ENCODE results near the gene PAPPA.

Gene PAPPA

DNA sequence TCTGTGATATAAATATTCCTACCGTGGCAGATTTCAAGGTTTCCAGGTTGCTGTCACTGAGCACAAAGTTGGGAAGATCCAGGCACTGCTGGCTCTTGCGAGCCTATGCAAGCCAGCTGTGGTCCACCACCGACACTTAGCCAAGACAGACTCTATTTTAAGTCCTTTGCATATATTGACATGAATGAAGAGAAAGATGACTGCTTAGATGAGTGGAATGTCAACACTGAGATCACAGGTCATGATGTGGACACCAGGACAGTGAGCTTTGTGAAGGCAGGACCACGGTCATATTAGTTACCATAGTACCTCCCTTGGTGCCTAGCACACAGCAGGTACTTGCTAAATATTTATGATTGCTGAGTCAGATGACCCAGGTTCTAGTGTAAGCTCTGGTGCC lies 217.0 kb downstream of the PAPPA start:
- no peak overlapping the region for H3K4me3 ChIP-seq (ENCODE audit: low read depth, low read length)

DNA sequence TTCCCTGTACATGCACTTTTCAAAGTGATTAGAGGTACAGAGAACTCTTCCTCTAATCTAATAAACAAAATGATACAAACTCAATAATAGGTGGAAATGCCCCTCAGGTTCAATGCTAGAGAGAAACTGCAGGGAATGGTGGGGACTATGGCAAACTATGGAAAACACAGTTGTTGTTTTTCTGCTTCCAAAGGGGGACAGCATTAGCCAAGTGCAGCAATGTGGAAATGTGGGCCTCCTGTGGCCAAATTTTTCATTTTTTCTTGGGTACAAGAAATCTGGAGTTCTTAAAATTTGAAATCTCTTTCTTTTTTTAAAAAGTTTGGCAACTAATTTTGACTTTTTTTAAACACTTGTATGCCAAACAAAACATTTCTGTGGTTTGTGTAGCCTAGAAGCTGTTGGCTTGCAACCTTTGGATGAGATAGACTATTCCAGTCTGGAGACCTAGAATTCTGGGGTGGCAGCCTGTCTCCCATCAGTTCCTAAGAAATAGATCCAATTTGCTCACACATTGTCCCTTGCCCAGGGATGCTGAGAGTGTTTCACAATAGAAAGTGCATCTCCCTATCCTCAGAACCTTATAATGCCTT lies 218.6 kb downstream of the PAPPA start:
- H3K4me3 ChIP-seq (ENCODE audit: low read depth, low read length): no peak overlapping the region

DNA sequence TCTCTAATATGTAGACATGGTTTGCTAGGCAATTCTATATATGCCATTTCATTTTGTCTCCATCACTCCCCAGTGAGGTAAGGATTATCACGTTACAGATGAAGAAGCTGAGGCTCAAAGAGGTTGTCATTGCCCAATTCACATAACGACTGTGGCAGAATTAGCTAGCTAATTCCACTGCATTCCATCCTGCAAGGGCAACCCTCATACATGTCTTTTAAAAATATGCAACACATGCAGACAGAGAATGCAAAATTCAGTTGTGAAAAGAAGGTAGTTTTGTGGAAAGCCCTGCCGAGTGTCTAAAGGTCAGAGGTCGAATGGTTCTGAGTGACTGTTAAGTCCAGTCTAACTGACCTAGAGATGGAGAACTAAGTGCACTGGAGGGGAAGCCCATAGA lies 219.2 kb downstream of the PAPPA start:
- H3K4me3 ChIP-seq (ENCODE audit: low read depth, low read length): no peak overlapping the region

DNA sequence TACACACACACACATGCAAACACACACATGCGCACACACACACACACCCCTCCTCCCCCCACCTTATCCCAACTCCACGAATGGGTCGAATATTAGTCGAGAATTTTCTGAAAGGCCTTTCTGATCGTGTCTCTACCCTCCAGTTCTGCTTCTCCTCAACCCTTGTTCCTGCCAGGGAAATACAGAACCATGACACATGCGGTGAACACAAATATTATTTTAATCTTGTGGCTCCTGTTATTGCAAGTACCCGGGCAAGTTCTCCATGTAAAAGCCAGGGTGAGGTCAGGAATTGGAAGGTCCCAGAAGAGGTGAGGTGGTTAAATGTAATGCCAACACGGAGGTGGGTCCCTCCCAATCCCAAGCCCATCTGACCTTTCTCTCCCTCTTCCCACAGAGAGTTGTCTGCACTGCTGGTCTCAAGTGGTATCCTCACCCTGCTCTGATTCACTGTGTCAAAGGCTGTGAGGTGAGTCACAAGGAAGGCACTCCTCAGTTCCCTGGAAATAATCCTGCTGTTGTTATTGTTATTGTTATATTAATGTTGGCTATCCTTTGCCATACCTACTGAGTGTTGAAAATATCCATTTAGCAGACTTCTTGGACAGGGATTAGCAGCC lies 223.7 kb downstream of the PAPPA start:
- no peak overlapping the region for H3K4me3 ChIP-seq (ENCODE audit: low read depth, low read length)

DNA sequence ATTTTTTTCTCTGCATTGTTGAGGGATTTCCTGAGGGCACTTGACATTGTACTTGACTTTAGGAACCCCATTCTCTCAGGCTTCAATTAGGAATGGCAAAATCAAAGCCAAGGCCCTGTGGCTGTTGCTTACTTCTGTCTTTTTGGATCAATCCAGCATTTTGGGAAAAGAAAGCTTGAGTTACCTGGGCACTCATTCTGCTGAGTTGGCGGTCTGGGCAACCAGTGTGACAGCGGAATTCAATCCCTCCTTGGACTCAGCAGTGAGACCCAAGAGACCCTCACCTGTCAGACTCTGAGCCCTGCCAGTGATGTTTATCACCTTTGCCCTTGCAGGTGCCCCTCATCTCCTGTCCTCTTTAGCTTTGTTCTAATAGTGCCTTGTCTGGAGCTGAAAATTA lies 225.3 kb downstream of the PAPPA start:
- H3K4me3 ChIP-seq (ENCODE audit: low read depth, low read length): no peak overlapping the region

DNA sequence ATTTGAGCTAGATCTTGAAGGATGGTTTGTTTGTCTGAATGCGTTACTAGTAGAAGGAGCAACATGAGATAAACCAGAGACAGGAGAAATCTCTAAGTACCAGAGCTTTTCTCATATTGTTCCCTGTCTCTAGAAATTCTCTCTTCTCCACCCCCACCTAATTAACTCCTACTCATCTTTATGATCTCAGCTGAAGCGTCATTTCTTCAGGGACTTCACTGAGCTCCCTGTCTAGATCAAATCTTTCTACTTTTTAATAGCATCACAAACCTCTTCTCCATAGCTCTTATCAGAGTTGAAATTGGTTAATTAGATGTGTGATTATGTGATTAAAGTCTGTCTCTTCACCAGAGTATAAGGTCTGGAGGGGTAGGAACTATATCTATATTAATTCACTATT lies 226.2 kb downstream of the PAPPA start:
- no peak overlapping the region for H3K4me3 ChIP-seq (ENCODE audit: low read depth, low read length)

DNA sequence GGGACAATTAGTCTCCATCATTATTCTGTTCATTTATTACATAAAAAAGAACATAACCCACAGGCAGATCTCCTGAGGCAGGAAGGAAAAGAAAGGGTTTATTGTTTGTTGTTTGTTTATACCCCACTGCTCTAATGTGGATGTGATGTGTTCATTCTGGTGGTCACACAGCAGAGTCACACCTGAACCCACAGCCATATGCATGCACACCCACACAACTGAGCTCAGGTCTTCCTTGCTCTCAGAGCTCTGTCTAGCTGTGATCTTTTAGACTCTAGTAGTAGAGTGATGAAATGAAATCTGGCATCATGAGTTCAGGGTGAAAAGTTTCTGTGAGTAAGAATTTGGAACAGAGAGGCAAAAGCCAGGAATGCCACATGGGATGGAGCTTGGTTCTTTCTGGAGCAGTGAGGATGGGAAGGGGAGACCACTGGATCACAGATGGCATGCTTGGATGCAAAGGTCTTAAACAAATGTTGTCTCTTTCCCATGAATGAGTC lies 227.0 kb downstream of the PAPPA start:
- H3K4me3 ChIP-seq (ENCODE audit: low read depth, low read length): no peak overlapping the region

DNA sequence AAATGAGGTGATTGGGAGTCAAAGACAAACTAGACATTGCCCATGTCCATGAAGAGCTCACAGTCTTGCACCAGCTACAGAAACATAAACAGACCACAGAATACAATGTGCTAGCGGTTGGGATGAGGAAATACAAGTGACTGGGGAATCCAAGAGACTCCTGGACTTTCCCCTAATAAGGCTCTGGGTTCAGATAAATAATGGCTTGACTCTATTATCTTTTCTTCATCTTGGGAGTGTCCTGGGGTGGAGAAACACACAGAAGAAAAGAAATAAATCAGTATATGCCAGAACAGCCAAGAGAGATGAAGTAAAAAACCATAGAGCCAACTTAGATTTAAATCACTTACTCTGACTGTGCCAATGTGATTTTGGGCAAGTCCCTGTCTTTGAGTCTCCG lies 227.8 kb downstream of the PAPPA start:
- no peak overlapping the region for H3K4me3 ChIP-seq (ENCODE audit: low read depth, low read length)

DNA sequence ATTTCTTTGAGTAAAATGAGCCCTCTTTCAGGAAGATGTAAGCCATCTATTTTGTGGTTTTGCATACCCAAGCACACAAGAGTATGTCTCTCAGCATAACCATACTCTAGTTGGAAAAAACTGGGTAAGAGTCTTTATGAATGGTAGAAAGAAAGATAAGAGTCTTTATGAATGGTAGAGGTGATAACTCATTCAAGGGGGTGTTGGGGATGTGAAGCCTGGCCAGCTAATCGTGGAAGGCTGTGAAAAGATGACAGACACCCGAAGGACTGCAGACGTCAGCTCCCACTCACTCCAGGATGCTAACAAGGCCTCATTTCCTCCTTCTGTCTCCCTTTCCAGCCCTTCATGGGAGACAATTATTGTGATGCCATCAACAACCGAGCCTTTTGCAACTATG lies 228.5 kb downstream of the PAPPA start:
- H3K4me3 ChIP-seq (ENCODE audit: low read depth, low read length): no peak overlapping the region

DNA sequence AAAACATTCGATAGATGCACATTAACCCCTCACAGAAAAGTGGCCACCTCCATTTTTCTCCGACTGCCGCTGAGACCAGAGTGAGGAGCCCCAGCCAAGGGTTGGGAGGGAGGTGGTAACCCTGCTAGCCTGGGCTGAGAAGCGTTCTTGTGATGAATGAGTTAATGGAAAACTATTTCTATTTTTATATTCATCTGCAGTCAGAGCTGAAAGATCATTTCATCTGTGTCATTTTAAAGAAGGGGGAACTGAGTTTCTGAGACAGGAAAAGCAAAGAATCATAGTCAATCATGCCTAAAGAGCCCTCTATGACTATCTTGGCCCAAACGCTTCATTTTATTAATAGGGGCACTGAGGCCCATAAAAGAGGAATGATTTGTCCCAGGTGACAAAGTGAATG lies 229.5 kb downstream of the PAPPA start:
- H3K4me3 ChIP-seq (ENCODE audit: low read depth, low read length): no peak overlapping the region

DNA sequence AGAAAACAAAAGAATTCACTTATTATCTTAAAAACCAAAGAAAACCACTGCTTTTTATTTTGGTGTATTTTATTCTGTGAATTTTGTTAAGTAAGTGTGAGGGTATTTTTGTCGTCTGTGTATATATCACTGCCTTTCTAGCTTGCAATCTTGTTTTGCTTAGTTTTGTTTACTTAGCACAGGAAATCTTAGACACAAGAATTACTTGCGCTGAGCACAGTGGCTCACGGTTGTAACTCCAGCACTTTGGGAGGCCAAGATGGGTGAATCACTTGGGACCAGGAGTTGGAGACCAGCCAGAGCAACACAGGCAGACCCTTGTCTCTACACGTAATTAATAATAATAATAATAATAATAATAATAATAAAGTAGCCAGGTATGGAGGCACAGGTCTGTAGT lies 230.3 kb downstream of the PAPPA start:
- no peak overlapping the region for H3K4me3 ChIP-seq (ENCODE audit: low read depth, low read length)

DNA sequence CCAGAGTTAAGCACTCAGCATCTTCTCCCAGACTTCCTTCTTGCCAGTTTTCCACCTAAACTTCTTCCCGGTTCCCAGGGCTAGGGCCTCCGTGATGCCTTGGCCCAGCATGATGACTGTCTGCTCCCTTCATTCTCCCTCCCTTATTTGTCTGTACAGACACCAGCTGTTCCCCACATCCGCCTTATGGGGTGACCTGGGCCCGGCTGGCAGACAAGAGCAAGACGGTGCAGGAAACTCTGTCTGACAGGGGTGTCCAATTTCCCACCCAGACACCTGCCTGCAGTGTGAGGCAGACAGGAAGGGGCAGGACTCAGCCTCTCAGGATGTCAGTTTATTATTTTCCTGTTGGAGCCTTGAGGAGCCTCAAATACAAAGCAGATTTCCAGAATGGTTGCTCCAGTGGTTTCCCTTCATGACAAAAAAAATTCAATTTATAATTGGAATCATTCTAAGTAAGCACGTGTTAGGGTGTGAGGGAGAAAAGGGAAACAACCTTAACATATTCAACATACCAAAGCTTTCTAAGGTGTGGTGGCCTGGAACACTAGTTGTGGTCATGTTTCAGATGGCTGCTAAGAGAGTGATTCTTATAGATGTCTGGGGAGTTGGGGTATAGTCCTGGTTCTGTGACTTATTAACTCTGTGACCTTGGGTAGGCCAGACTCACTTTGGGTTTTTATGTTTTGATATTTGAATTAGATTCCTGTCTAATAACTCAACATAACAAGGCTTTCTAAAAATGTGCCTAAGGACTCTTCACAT lies 234.5 kb downstream of the PAPPA start:
- H3K4me3 ChIP-seq (ENCODE audit: low read depth, low read length): no peak overlapping the region

DNA sequence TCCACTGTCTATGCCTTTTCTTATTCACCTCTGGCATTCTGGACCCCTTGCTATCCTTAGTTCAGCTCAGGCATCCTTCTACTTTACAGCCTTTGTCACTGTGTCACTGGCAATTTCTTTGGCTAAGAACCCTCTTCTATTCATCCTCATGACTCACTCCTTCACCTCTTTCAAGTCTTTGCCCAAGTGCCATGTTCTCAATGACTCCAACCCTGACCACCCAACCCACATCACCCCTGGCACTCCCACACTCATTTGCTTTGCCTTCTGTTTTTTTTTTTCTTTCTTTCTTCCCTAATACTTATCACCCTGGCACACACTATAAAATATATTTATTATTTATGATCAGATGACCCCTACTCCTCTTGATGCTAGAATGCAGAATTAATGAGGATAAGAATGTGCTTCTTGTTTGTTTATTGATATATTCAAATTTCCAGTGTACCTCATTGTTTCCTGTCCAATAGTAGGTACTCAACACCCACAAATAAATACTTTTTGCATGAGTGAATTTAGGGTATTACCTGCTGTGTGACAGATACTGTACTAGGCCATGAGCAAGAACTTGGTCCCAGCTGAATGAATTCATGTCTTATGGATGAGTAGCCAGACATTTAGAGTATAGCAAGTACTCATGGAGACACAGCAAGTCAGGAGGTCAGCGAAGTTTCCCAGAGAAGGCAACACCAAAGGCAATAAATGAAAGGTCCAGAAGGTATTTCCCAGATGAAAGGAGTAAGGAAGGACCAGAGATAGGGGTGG lies 236.1 kb downstream of the PAPPA start:
- no peak overlapping the region for H3K4me3 ChIP-seq (ENCODE audit: low read depth, low read length)

DNA sequence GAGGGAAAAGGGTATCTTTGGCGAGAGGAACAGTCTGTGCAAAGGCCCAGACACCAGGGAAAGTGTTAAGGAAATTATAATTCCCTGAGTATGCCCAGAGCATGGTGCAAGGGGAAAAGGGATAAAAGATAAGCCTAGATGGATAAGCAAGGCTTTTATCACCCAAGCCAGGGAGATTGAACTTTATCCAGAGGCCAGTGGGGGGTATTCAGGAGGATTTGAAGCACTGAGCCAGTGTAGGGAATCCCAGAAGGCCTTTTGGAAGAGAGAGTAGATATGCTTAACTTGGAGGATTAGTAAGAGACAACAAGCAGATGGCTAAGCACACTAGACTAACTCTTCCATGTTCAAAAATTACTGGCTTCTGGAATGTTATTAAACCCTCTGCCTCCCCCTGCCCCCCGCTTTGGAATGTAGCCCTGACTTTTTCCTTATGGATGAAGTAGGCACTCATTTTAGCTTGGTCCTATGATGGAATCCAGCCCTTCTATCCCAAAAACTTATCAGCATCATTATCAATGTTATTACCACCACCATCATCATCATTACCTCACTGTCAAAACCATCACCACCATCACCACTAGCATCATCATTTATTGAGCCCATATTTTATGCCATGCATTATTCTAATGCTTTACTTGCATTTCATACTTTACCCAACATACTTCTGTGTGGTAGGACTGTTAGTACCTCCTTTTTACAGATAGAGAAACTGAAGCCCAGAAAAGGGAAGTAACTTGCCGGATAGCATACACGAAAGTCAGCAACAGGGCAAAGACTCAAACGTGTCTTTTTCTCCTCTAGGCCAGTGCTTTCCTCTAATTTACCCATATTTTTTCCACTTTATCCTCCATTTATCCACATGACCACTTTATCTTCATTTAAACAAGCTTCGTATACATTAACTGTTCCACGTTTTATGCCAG lies 237.0 kb downstream of the PAPPA start:
- H3K4me3 ChIP-seq (ENCODE audit: low read depth, low read length): no peak overlapping the region

DNA sequence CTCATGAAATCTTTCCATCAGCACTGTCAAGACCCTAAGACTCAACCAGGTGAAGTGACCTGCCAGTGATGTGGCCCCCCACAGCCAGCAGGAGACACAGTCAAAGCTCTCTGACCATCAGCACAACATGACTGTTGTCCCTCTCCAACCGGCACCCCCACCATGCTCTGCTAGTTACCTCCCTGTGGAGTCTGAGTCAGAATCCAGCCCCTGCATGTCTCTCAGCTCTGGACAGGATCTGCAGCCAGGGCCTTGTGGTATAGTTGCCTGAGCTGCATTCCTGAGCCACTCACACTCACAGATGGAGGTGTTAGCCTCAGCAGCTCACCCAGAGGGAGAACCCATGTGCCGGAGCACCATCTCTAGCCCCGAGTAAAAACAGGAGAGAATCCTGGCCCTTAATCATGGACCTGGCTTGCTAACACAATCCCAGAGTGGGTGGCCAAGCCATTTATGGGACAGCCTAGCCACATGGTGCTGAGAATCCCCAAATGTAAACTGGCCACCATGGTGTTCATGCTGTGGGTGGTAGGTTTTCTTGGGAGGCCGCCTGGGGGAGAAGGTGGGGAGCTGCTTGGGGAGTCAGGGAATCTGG lies 237.8 kb downstream of the PAPPA start:
- H3K4me3 ChIP-seq (ENCODE audit: low read depth, low read length): no peak overlapping the region

DNA sequence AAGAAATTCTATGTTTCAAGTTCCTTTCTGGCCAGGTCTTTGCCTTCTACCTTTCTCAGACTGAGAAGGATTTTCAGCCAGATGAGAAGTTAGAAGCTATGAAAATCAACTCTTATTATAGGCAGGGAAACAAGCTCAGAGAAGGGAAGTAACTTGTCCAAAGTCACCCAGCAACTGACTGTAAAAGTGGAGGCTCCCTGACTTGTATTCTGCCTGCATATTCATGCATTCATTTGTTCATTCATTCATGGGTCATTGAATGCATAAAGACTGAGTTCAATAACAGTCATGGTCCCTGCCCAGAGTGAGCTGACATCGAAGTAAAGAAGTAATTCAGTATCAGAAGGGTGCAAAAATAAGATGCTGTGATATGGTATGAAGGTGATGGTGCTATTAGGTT lies 239.6 kb downstream of the PAPPA start:
- H3K4me3 ChIP-seq (ENCODE audit: low read depth, low read length): no peak overlapping the region

DNA sequence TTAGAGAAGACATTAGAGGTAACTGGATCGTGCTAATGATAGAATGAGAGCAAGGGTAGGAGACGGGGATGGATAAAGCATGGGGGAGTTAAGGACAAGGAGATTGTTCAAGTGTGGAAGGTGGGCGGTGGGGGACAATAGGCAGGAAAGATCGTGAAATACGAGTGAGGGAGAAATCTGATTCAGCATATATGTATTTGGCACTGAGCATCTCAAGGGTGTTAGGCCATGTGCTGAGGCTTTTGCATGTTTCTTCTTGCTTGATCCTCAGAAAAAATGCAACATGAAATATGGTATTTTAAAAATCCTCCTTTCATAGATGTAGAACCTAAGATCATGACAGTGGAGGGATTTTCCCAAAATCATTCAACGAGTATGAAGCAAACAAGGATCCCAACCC lies 240.5 kb downstream of the PAPPA start:
- H3K4me3 ChIP-seq (ENCODE audit: low read depth, low read length): no peak overlapping the region

DNA sequence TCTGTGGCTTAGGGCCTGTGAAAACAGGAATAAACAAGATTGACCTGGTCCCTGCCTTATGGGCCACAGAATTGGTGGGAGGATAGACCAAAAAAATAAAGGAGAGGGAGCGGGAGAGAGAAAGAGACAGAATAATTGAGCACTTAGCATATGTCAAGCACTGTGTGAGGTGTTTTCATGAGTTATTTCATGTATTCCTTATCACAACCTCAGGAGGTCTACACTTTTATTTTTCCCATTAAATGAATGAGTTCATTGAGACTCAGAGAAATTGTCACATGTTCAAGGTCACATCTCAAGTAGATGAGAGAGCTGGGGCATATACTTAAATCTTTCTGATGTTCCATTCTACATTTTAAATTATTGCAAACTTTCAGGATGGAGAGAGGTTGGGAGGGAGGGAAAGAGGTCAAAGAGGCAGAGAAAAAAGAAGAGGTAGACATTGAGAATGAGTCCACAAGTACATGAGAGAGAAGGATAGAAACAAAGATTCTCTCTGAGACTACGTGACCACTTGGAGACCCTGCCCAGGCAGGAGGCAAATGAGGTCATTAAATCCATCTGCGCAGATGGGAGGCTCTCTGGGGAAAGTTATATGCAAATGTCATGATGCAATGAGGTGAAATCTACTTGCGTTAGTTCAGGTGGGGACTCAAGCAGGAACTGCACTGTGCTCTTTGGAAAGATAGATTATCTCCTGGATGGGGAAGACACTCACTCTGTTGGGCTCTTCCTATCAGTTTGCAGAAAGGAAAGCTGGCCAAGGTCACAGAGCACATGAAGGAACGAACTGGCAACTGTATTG lies 241.5 kb downstream of the PAPPA start:
- H3K4me3 ChIP-seq (ENCODE audit: low read depth, low read length): no peak overlapping the region

DNA sequence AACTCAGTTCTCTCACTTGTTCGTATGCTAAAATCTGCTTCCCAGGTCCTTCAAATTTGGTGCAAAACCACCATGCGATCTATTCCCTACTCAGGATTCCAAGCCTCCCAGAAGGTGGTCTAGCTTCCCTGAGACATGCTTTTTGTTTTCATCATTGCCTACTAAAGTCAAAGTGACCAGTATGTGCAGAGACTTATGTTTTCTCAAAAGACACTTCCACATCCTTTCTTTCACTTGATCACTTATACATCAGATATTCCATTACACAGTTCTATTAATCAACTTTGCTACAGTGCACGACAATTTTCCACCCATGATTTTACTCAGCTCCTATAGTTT lies 242.1 kb downstream of the PAPPA start:
- no peak overlapping the region for H3K4me3 ChIP-seq (ENCODE audit: low read depth, low read length)

Data from iPS-11a (cell line).